Breast epithelium (tissue), 3 donors: ENCODE results near the gene SFXN5.

Experiments
- CTCF ChIP-seq, 3 donors: fragments of 450-650 bp; IDR thresholded peaks; one replicate each; pipeline ENCODE4 v1.5.1; 2016 to 2017; ENCODE audit warnings: antibody characterized with exemption in 3 of 3, mild to moderate bottlenecking in 3 of 3, moderate library complexity in 3 of 3
- POLR2A ChIP-seq: fragments of 450-650 bp; IDR thresholded peaks from one replicate; pipeline ENCODE4 v1.6.1; 2016; ENCODE audit warnings: antibody characterized with exemption, mild to moderate bottlenecking, moderate library complexity

GRCh38 chr2:72900191-72900825 is 171.2 kb downstream of the SFXN5 start:
- TF ChIP-seq CTCF (IDR thresholded peaks at IDR 0.05) (no peak), POLR2A (no peak)
